ENCODE results near the gene ZNF662. TPM values are rescaled to one million over a fixed set of nuclear protein-coding genes. Genes with fewer than 3 reads are reported as not detected.
A peak's percentile ranks its signal among the peaks of the same experiment; 100 is the strongest.

The ZNF662 gene
- total RNA-seq = 3.5 and 3.9 TPM in 2 replicates

DNA sequence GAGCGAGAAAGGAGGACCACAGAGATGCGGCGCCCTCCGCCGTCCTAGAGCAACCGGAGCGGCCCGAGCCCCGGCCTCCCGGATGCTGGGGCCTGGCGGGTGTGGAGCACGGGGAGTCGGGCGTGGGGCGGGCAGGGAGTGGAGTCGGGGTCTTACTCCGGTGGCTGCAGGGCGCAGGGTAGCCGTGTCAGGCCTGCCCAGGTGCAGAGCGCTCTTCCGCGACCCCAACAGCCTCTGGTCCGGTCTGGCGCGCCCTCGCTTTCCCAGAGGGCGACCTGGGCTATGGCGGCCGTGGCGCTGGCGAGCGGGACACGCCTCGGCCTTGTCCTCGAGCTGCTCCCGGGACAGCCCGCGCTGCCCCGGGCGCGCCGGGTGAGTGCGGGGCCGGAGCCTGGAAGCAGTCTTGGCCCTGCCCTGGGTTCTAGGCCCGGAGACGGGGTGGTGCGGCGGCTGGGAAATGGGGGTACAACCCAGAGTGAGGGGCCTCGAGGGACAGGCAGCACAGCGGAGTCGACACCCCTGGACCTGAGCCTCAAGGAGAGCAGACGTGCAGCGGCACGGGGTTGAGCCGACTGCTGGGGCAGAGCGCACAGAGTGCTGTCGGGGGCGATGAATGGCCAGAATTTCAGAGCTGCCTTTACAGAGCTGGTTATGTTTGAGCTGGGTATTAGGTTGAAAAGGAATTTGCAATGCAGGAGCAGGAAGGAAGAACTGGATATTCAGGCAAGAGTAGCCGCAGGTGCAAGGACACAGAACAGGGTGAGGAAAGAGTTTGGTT, at the start of gene ZNF662:
Gene ZNF662 (plus strand): TSS at position 73 of the 778 bp plus-strand sequence. CDS start 1,973 bp downstream, outside the sequence.
- H3K4me3 ChIP-seq (ENCODE audit: low read depth, low read length) = peak within 1 kb of the TSS; percentile 50
- TF ChIP-seq CTCF (IDR thresholded peaks at IDR 0.05; ENCODE audit: insufficient read depth, low read depth, low read length) = no peak
- DNase-seq (ENCODE audit: low read depth) = no peak

GRCh38 chr3:42856544-42856943, 49.4 kb upstream of the ZNF662 start:
- no peak for TF ChIP-seq CTCF (IDR thresholded peaks at IDR 0.05; ENCODE audit: insufficient read depth, low read depth, low read length)
- DNase-seq (ENCODE audit: low read depth) = no peak
- no peak overlapping the region for H3K4me3 ChIP-seq (ENCODE audit: low read depth, low read length)

DNA sequence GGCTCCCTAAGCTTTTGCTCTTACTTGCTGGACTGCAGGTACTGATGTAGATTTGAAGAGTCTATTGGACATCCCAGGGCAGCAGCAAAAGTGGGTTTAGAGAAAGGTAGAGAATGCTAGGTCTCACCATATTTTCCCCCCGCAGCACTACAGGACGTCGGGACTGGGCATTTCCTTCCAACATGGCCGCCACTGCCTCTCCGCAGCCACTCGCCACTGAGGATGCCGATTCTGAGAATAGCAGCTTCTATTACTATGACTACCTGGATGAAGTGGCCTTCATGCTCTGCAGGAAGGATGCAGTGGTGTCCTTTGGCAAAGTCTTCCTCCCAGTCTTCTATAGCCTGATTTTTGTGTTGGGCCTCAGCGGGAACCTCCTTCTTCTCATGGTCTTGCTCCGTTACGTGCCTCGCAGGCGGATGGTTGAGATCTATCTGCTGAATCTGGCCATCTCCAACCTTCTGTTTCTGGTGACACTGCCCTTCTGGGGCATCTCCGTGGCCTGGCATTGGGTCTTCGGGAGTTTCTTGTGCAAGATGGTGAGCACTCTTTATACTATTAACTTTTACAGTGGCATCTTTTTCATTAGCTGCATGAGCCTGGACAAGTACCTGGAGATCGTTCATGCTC, 41.5 kb upstream of the ZNF662 start:
- TF ChIP-seq CTCF (IDR thresholded peaks at IDR 0.05; ENCODE audit: insufficient read depth, low read depth, low read length) = no peak
- no peak for DNase-seq (ENCODE audit: low read depth)
- H3K4me3 ChIP-seq (ENCODE audit: low read depth, low read length) = no peak overlapping the region

GRCh38 chr3:42865256-42865655, 40.7 kb upstream of the ZNF662 start:
- no peak overlapping the region for H3K4me3 ChIP-seq (ENCODE audit: low read depth, low read length)
- no peak for DNase-seq (ENCODE audit: low read depth)
- no peak for TF ChIP-seq CTCF (IDR thresholded peaks at IDR 0.05; ENCODE audit: insufficient read depth, low read depth, low read length)

GRCh38 chr3:42867138-42867537, 38.8 kb upstream of the ZNF662 start:
- DNase-seq (ENCODE audit: low read depth) = no peak
- no peak for TF ChIP-seq CTCF (IDR thresholded peaks at IDR 0.05; ENCODE audit: insufficient read depth, low read depth, low read length)
- H3K4me3 ChIP-seq (ENCODE audit: low read depth, low read length) = no peak overlapping the region

- no peak overlapping the region for H3K4me3 ChIP-seq (ENCODE audit: low read depth, low read length)
- TF ChIP-seq CTCF (IDR thresholded peaks at IDR 0.05; ENCODE audit: insufficient read depth, low read depth, low read length) = no peak
- DNase-seq (ENCODE audit: low read depth) = no peak
Measured at GRCh38 chr3:42868841-42869240, 37.1 kb upstream of the ZNF662 start.

All from fibroblast of villous mesenchyme (primary cell).